OCI-LY7 (cell line): ENCODE data around the gene KLK11. TPM values are rescaled to one million over a fixed set of nuclear protein-coding genes. Genes with fewer than 3 reads are reported as not detected.

Experiments
- BruUV-seq: library from RNA; stranded (reverse); fragments of 400-500 nt; replicated peaks from 2 replicates; lab custom pipeline; 2021; lab: Mats Ljungman, UMichigan
- CTCF ChIA-PET: fragments of 300-600 bp; sonication (Branson Sonifier 250); formaldehyde crosslinking; loops from one replicate; lab custom pipeline; 2022; ENCODE audit warnings: antibody characterized with exemption; ENCODE audit not compliant: unreplicated experiment; lab: Charles Lee
- POLR2A ChIA-PET: fragments of 300-600 bp; sonication (Branson Sonifier 250); formaldehyde crosslinking; loops from one replicate; lab custom pipeline; 2022; ENCODE audit warnings: antibody characterized with exemption; lab: Charles Lee
- DNase-seq: peaks from one replicate; pipeline ENCODE4 v3.0.0-alpha.2; 2015; ENCODE audit warnings: low spot score
- H2AFZ ChIP-seq: fragments of 200-600 bp; sonication (generic), shearing (Covaris generic); 2 replicates; pipeline ENCODE4 v1.6.1; 2014; ENCODE audit warnings: mild to moderate bottlenecking, antibody characterized with exemption, low read length, moderate library complexity
- H3K27ac ChIP-seq: fragments of 200-600 bp; sonication (generic); 2 replicates; pipeline ENCODE4 v1.5.1; 2014; ENCODE audit warnings: mixed run types, low read depth, mild to moderate bottlenecking, moderate library complexity, low read length, inconsistent platforms; ENCODE audit not compliant: poor library complexity, severe bottlenecking
- H3K36me3 ChIP-seq: fragments of 200-600 bp; sonication (generic); 2 replicates; pipeline ENCODE4 v1.6.1; 2014; ENCODE audit warnings: mild to moderate bottlenecking, antibody characterized with exemption, low read length, moderate library complexity, mixed read lengths; ENCODE audit not compliant: insufficient read depth
- H3K4me1 ChIP-seq: fragments of 200-600 bp; sonication (generic); 2 replicates; pipeline ENCODE4 v1.5.1; 2014; ENCODE audit warnings: mild to moderate bottlenecking, low read length; ENCODE audit not compliant: insufficient read depth, poor library complexity, severe bottlenecking
- H3K4me2 ChIP-seq: fragments of 200-600 bp; sonication (generic); 2 replicates; pipeline ENCODE4 v1.6.1; 2014; ENCODE audit warnings: mild to moderate bottlenecking, low read length
- H3K4me3 ChIP-seq: fragments of 200-600 bp; sonication (generic); 2 replicates; pipeline ENCODE4 v1.5.1; 2014; ENCODE audit warnings: mild to moderate bottlenecking, low read depth, low read length; ENCODE audit not compliant: poor library complexity, severe bottlenecking
- H3K79me2 ChIP-seq: fragments of 200-600 bp; sonication (generic); 2 replicates; pipeline ENCODE4 v1.6.1; 2016; ENCODE audit warnings: low read depth, mild to moderate bottlenecking, low read length, moderate library complexity, mixed read lengths; ENCODE audit not compliant: insufficient read depth
- H3K9me2 ChIP-seq: fragments of 200-600 bp; sonication (generic); 2 replicates; pipeline ENCODE4 v1.6.1; 2016; ENCODE audit warnings: mild to moderate bottlenecking, low read length, mixed read lengths; ENCODE audit not compliant: insufficient read depth
- H3K9me3 ChIP-seq: fragments of 200-600 bp; sonication (generic); 2 replicates; pipeline ENCODE4 v1.6.1; 2014; ENCODE audit warnings: mild to moderate bottlenecking, mixed run types, low read length, mixed read lengths
- H4K20me1 ChIP-seq: fragments of 200-600 bp; sonication (generic); 2 replicates; pipeline ENCODE4 v1.6.1; 2014; ENCODE audit warnings: mild to moderate bottlenecking, antibody characterized with exemption, low read length, moderate library complexity, mixed read lengths; ENCODE audit not compliant: insufficient read depth
- CTCF ChIP-seq: fragments of 200-600 bp; sonication (generic); conservative IDR thresholded peaks from 2 replicates; pipeline ENCODE4 v1.5.1; 2014; ENCODE audit warnings: mild to moderate bottlenecking, antibody characterized with exemption, low read length, moderate library complexity, mixed read lengths
- EZH2phosphoT487 ChIP-seq: fragments of 200-600 bp; sonication (generic); IDR thresholded peaks from 2 replicates; pipeline ENCODE4 v1.6.1; 2018; ENCODE audit warnings: low read depth, borderline replicate concordance, mild to moderate bottlenecking, mixed run types, antibody characterized with exemption, low read length, moderate library complexity, mixed read lengths
- intact Hi-C: fragments of 100-400 bp; cut with micrococcal nuclease; formaldehyde crosslinking; loops from one replicate; pipeline ENCODE4 v1.10.0; 2022; ENCODE audit not compliant: unreplicated experiment
- total RNA-seq, 2 experiments: library from RNA; depleted of rRNA in 1 of 2; stranded (reverse); fragments of >200 nt in 1 of 2; shearing (Covaris generic) in 1 of 2; gene quantifications; 2 replicates each; pipeline ENCODE4 v1.2.3, GENCODE V29; 2014 to 2022

The KLK11 gene
- total RNA-seq, 2 experiments from 2014 or later: not detected

DNA sequence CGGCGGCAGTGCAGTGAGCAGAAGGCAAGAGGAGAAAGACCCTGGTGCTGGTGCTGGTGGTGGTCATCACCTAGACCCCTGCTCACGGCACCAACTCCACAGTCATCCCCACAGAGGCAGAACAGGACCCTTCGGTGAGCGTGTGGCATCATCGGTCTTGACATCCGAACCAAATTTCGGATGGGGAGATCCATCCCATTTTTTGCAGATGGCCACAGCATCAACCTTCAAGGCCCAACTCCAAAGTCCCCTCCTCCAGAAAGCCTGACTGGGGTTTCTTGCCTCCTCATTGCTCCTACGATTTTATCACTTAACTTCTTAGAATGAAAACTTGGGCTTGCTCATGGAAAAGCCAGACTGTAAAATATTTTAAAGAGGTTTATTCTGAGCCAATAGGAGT lies 17.1 kb upstream of the KLK11 start:
- no TSS peak for BruUV-seq
- Histone ChIP-seq H3K36me3 (no peaks in the 10 kb centered on the region), H3K27ac (no peak overlapping the region), H2AFZ (no peak overlapping the region), H3K4me1 (no peaks in the 10 kb centered on the region), H3K4me2 (no peak overlapping the region), H3K9me3 (no peaks in the 10 kb centered on the region), H4K20me1 (no peaks in the 10 kb centered on the region), H3K4me3 (no peak overlapping the region), H3K9me2 (no peaks in the 10 kb centered on the region), H3K79me2 (no peaks in the 10 kb centered on the region)
- no peak for DNase-seq
- ChIA-PET CTCF (no interaction called here), POLR2A (no interaction called here)
- intact Hi-C loops: no loop called here
- TF ChIP-seq EZH2phosphoT487 (no peak), CTCF (no peak)

DNA sequence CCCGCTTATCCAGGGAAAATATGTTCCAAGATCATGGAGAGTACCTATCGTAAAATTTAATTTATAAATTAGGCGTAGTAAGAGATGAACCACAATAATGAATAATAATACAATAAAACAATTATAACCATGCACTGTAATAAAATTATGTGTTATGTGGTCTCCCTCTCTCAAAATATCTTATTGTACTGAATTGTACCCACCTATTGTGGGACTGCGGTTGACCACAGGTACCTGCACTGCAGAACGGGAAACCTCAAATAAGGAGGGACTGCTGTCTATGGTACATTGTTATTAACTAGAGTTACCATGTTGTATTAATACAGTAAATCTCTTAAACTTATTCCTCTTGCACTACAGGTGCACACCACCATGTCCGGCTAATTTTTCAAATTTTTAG lies 13.7 kb upstream of the KLK11 start:
- no peak overlapping the region for H3K4me3 ChIP-seq
- TF ChIP-seq CTCF: no peak
- TF ChIP-seq EZH2phosphoT487: no peak
- no peaks in the 10 kb centered on the region for H3K9me2 ChIP-seq
- CTCF ChIA-PET: no interaction called here
- no peaks in the 10 kb centered on the region for H3K36me3 ChIP-seq
- no TSS peak for BruUV-seq
- no peak for DNase-seq
- no peaks in the 10 kb centered on the region for H3K79me2 ChIP-seq
- no peaks in the 10 kb centered on the region for H4K20me1 ChIP-seq
- intact Hi-C loops: no loop called here
- H2AFZ ChIP-seq: no peak overlapping the region
- POLR2A ChIA-PET: no interaction called here
- H3K4me1 ChIP-seq: no peaks in the 10 kb centered on the region
- H3K27ac ChIP-seq: no peak overlapping the region
- H3K9me3 ChIP-seq: no peaks in the 10 kb centered on the region
- no peak overlapping the region for H3K4me2 ChIP-seq

- BruUV-seq: no TSS peak
- intact Hi-C loops: no loop called here
- H3K4me1 ChIP-seq: no peaks in the 10 kb centered on the region
- no peak overlapping the region for H3K27ac ChIP-seq
- no peak overlapping the region for H3K4me2 ChIP-seq
- ChIA-PET CTCF (no interaction called here), POLR2A (no interaction called here)
- no peaks in the 10 kb centered on the region for H3K9me3 ChIP-seq
- H2AFZ ChIP-seq: no peak overlapping the region
- no peaks in the 10 kb centered on the region for H3K9me2 ChIP-seq
- no peak for TF ChIP-seq CTCF
- H3K79me2 ChIP-seq: no peaks in the 10 kb centered on the region
- no peak overlapping the region for H3K4me3 ChIP-seq
- no peak for DNase-seq
- no peaks in the 10 kb centered on the region for H3K36me3 ChIP-seq
- no peaks in the 10 kb centered on the region for H4K20me1 ChIP-seq
These were observed 10.1 kb upstream of the KLK11 start for GRCh38 chr19:51036519-51036918.
